ENCODE results near the gene PRKRA. TPM values are rescaled to one million over a fixed set of nuclear protein-coding genes. Genes with fewer than 3 reads are reported as not detected.
A peak's percentile ranks its signal among the peaks of the same experiment; 100 is the strongest.

PRKRA gene
- total and polyA plus RNA-seq, 9 of the 15 experiments (the other 6 are each of a cell fraction or from before 2014, with no cell fraction given), result 14.1 to 78.1 (median 52.3) TPM

- TF ChIP-seq AFF1 (IDR thresholded peaks at IDR 0.05; ENCODE audit: low read depth in 1 of 2, partially characterized antibody in 2 of 2) (peak; percentile 51 to 52), ZNF3 (CRISPR knock-in tag; IDR thresholded peaks at IDR 0.05) (no peak), FOXP1 (CRISPR knock-in tag; IDR thresholded peaks at IDR 0.05) (peak; percentile 6; the same call in 1 of the 2 replicates), LEF1 (IDR thresholded peaks at IDR 0.05) (peak; percentile 35; the same call in 1 of the 2 replicates), XRCC3 (IDR thresholded peaks at IDR 0.05) (no peak), RBM25 (IDR thresholded peaks at IDR 0.05; ENCODE audit: low read depth, low read length, severe bottlenecking) (no peak), ZNF586 (CRISPR knock-in tag; conservative IDR thresholded peaks at IDR 0.05) (no peak), LCOR (CRISPR knock-in tag; IDR thresholded peaks at IDR 0.05) (peak; percentile 94)
- TF ChIP-seq, protein P1, sequence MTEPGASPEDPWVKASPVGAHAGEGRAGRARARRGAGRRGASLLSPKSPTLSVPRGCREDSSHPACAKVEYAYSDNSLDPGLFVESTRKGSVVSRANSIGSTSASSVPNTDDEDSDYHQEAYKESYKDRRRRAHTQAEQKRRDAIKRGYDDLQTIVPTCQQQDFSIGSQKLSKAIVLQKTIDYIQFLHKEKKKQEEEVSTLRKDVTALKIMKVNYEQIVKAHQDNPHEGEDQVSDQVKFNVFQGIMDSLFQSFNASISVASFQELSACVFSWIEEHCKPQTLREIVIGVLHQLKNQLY (CRISPR knock-in tag; conservative IDR thresholded peaks at IDR 0.05), result no peak
- TF ChIP-seq, protein P2, sequence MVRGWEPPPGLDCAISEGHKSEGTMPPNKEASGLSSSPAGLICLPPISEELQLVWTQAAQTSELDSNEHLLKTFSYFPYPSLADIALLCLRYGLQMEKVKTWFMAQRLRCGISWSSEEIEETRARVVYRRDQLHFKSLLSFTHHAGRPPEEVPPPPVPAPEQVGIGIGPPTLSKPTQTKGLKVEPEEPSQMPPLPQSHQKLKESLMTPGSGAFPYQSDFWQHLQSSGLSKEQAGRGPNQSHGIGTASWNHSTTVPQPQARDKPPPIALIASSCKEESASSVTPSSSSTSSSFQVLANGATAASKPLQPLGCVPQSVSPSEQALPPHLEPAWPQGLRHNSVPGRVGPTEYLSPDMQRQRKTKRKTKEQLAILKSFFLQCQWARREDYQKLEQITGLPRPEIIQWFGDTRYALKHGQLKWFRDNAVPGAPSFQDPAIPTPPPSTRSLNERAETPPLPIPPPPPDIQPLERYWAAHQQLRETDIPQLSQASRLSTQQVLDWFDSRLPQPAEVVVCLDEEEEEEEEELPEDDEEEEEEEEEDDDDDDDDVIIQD (CRISPR knock-in tag; IDR thresholded peaks at IDR 0.05), result no peak
Measured at GRCh38 chr2:178414266-178415247, 36.4 kb downstream of the PRKRA start (continued).

Measured in K562 (cell line).